Spleen (tissue), 11 donors: Measurements from ENCODE around the gene SMPDL3B. TPM values are rescaled to one million over a fixed set of nuclear protein-coding genes. Genes with fewer than 3 reads are reported as not detected.
"Not testable (repeated sequence)": the region's sequence is repeated elsewhere in the genome, so short reads cannot be mapped to it uniquely, and the experiment has no call there.

ENCODE experiments used
- DNase-seq: peaks from one replicate; pipeline ENCODE4 v3.0.0-alpha.2; 2020
- H3K27ac ChIP-seq, 8 donors: fragments of 200-600 bp; sonication (generic) in 7 of 8; 1 replicate in 4 of 8; 2 replicates in 4 of 8; pipeline versions ENCODE4 v1.5.0 to v1.8.0; 2016 to 2021; ENCODE audit warnings: inconsistent platforms in 4 of 8, mild to moderate bottlenecking in 4 of 8, moderate library complexity in 1 of 8
- H3K27me3 ChIP-seq, 7 donors: fragments of 200-600 bp; sonication (generic) in 6 of 7; replicated peaks in 1 of 7; 1 replicate in 4 of 7; 2 replicates in 3 of 7; pipeline versions ENCODE4 v1.5.0 to v1.8.0; 2016 to 2021; ENCODE audit warnings: inconsistent platforms in 3 of 7, mild to moderate bottlenecking in 1 of 7
- H3K36me3 ChIP-seq, 6 donors: fragments of 200-600 bp; sonication (generic) in 5 of 6; 1 replicate in 4 of 6; 2 replicates in 2 of 6; pipeline versions ENCODE4 v1.5.0 to v1.8.0; 2016 to 2021; ENCODE audit warnings: inconsistent platforms in 2 of 6
- H3K4me1 ChIP-seq, 6 donors: fragments of 200-600 bp; sonication (generic) in 5 of 6; 1 replicate in 3 of 6; 2 replicates in 3 of 6; pipeline versions ENCODE4 v1.5.0 to v1.8.0; 2016 to 2021; ENCODE audit warnings: inconsistent platforms in 3 of 6
- H3K4me3 ChIP-seq, 8 donors: fragments of 200-600 bp; sonication (generic) in 7 of 8; 1 replicate in 4 of 8; 2 replicates in 4 of 8; pipeline versions ENCODE4 v1.5.0 to v1.8.0; 2016 to 2021; ENCODE audit warnings: inconsistent platforms in 4 of 8, mild to moderate bottlenecking in 4 of 8, moderate library complexity in 2 of 8
- H3K9me3 ChIP-seq, 8 donors: fragments of 200-600 bp; sonication (generic) in 7 of 8; 1 replicate in 4 of 8; 2 replicates in 4 of 8; pipeline versions ENCODE4 v1.5.0 to v1.8.0; 2016 to 2021; ENCODE audit warnings: inconsistent platforms in 4 of 8
- CTCF ChIP-seq, 11 experiments: fragments of 200-600 bp in 7 of 11; fragments of 450-650 bp in 4 of 11; sonication (generic) in 4 of 11; IDR thresholded peaks in 8 of 11; conservative IDR thresholded peaks in 3 of 11; 1 replicate in 7 of 11; 2 replicates in 4 of 11; pipeline versions ENCODE4 v1.4.0 to v1.8.0; 2016 to 2021; ENCODE audit warnings: antibody characterized with exemption in 11 of 11, inconsistent platforms in 4 of 11, mild to moderate bottlenecking in 1 of 11
- POLR2A ChIP-seq, 3 donors: fragments of 450-650 bp; IDR thresholded peaks; one replicate each; pipeline ENCODE4 v1.5.1; 2017; ENCODE audit warnings: antibody characterized with exemption in 3 of 3, mild to moderate bottlenecking in 1 of 3
- POLR2AphosphoS5 ChIP-seq, 3 donors: sonication (generic); formaldehyde crosslinking; IDR thresholded peaks; one replicate each; pipeline ENCODE4 v1.5.1; 2017; ENCODE audit warnings: antibody characterized with exemption in 3 of 3
- WGBS, 5 donors: extraction: QIAGEN DNeasy Blood & Tissue Kit in 3 of 5; methylation state at CpG; one replicate each; pipeline versions ENCODE4 v1.1.5 to v1.1.7; 2013 to 2018; 5-methylcytosine and 5-hydroxymethylcytosine counted together
- intact Hi-C: fragments of 100-400 bp; cut with DNase I; formaldehyde crosslinking; loops from one replicate; pipeline ENCODE4 v1.15.0; 2023; ENCODE audit warnings: low total_unique reads
- polyA plus RNA-seq, 3 donors: library from polyadenylated mRNA; stranded (reverse); fragments of 200-250 nt; gene quantifications; one replicate each; pipeline ENCODE4 v1.2.1, GENCODE V29; 2013
- total RNA-seq, 7 donors: library from RNA; depleted of rRNA in 3 of 7; stranded (reverse); fragments of >200 nt in 3 of 7; fragmentation: NEBNext Ultra II Directional in 4 of 7; extraction: Animal tissue kit (Norgen Biotek cat#: 25700) in 4 of 7; gene quantifications; one replicate each; pipeline versions ENCODE4 v1.1.0 to v1.2.1, GENCODE V29; 2016 to 2021
- donor health status: healthy with polysubstance abuse.
- donor health status: DM: no; HTN: no; CAD: no; lungs with moderate emphysema.
- donor health status: DM: no; HTN: no; CAD: no.
- donor health status: Bipolar disorder and iron deficiency.
- donor health status: healthy.
- donor health status: DM: no; HTN: no; CAD: no.
- donor health status: DM: yes; HTN: yes; CAD: no.

The SMPDL3B gene
- total and polyA plus RNA-seq, 10 donors = 0.13 to 2.5 (median 1.3) TPM; not detected in 1

DNA sequence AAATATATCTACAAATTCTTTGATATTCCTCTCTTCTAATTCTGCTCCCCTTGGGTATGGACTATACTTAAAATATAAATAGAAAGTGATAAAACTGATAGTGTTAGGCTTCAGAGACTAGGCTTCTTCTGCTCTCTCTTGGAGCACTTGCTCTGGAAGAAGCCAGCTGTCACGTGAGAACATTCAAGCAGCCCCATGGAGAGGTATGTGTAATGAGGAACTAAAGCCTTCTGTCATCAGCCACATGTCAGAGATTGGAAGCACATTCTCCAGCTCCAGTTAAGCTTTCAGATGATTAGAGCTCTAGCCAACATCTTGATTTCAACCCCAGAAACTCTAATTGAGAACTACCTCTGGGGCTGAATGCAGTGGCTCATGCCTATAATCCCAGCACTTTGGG is 59.3 kb downstream of the SMPDL3B start:
- no peak for TF ChIP-seq POLR2A (IDR thresholded peaks at IDR 0.05)
- TF ChIP-seq CTCF (IDR thresholded peaks at IDR 0.05 in 8 of 11, conservative IDR thresholded peaks at IDR 0.05 in 3 of 11) = no peak
- TF ChIP-seq POLR2AphosphoS5 (IDR thresholded peaks at IDR 0.05) = no peak
- Histone ChIP-seq H3K36me3 (peaks cover 1 to 99% (median 66%) of the 10 kb centered on the region in 6 donors), H3K27me3 (no peaks in the 10 kb centered on the region), H3K9me3 (no peaks in the 10 kb centered on the region), H3K4me3 (no peak overlapping the region), H3K4me1 (peaks cover 10 to 36% (median 26%) of the 10 kb centered on the region in 6 donors), H3K27ac (peak overlapping the region in 5 of 8 donors; percentile 45 to 76 (median 69))
- intact Hi-C loops = no loop called here
- WGBS, 5 donors = 42 to 58% (median 48%) methylated on average over 1 of the region's 1 CpG
- no peak for DNase-seq

DNA sequence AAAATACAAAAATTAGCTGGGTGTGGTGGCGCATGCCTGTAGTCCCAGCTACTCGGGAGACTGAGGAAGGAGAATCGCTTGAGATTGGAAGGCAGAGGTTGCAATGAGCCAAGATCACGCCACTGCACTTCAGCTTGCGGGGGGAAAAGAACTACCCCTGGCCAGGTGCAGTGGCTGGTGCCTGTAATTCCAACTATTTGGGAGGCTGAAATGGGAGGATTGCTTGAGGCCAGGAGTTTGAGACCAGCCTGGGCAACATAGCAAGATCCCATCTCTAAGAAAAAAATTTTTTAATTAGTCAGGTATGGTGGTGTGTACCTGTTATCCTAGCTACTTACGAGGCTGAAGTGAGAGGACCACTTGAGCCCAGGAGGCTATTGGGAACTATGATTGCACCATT is 59.7 kb downstream of the SMPDL3B start:
- H3K27me3 ChIP-seq, H3K9me3 ChIP-seq, DNase-seq, H3K4me3 ChIP-seq, intact Hi-C loops: not testable (repeated sequence)
- Histone ChIP-seq H3K27ac (peak overlapping the region in 3 of 8 donors; percentile 64 to 76 (median 73)), H3K4me1 (peaks cover 10 to 36% (median 26%) of the 10 kb centered on the region in 6 donors), H3K36me3 (peaks cover 0 to 99% (median 66%) of the 10 kb centered on the region in 6 donors)
- 92 to 95% (median 95%) methylated on average over 6 of the region's 6 CpGs for WGBS, 5 donors

DNA sequence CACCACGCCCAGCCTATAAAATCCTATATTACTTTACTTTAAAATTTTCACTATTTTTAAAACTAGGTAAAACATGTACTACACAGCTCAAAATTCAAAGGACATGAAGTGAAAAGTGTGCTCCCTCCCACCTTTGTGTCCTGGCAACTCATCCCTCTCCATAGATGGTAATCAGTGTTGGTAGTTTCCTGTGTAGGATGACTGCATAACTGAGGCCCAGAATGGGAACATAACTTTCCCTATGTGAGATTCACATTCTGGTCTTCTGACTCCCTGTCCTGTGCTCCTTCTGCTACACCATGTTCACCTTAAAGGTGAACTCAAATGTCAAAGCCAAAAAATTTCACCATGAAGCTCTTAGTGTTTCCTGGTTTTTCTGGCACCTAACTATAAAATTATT is 64.3 kb downstream of the SMPDL3B start:
- Histone ChIP-seq H3K4me3 (no peak overlapping the region), H3K27me3 (no peaks in the 10 kb centered on the region), H3K36me3 (peaks cover 0 to 100% (median 77%) of the 10 kb centered on the region in 6 donors), H3K4me1 (peaks cover 0 to 8% (median 1%) of the 10 kb centered on the region in 6 donors), H3K27ac (no peak overlapping the region), H3K9me3 (no peaks in the 10 kb centered on the region)
- no peak for DNase-seq
- WGBS, 5 donors = 93 to 100% (median 98%) methylated on average over 1 of the region's 1 CpG
- no peak for TF ChIP-seq CTCF (IDR thresholded peaks at IDR 0.05 in 8 of 11, conservative IDR thresholded peaks at IDR 0.05 in 3 of 11)
- intact Hi-C loops = no loop called here

DNA sequence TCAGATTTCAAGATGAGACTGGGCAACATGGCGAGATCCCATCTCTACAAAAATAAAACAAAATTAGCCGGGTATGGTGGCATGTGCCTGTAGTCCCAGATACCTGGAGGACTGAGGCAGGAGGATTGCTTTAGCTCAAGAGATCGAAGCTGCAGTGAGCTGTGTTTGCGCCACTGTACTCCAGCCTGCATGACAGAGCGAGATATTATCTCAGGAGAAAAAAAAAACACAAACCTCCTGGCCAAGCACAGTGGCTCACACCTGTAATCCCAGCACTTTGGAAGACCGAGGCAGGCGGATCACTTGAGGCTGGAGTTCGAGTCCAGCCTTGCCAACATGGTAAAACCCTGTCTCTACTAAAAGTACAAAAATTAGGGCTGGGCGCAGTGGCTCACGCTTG is 67.8 kb downstream of the SMPDL3B start:
- Histone ChIP-seq H3K9me3 (no peaks in the 10 kb centered on the region), H3K27ac (no peak overlapping the region), H3K27me3 (no peaks in the 10 kb centered on the region), H3K4me3 (no peak overlapping the region), H3K36me3 (peaks cover 0 to 98% (median 62%) of the 10 kb centered on the region in 6 donors), H3K4me1 (no peaks in the 10 kb centered on the region)
- DNase-seq = no peak
- 93 to 98% (median 98%) methylated on average over 10 of the region's 10 CpGs for WGBS, 5 donors
- intact Hi-C loops = no loop called here
- no peak for TF ChIP-seq CTCF (IDR thresholded peaks at IDR 0.05 in 8 of 11, conservative IDR thresholded peaks at IDR 0.05 in 3 of 11)
- no peak for TF ChIP-seq POLR2A (IDR thresholded peaks at IDR 0.05)
- TF ChIP-seq POLR2AphosphoS5 (IDR thresholded peaks at IDR 0.05) = no peak

- H3K9me3 ChIP-seq, H3K27ac ChIP-seq, H3K27me3 ChIP-seq, H3K4me1 ChIP-seq, H3K4me3 ChIP-seq, intact Hi-C loops, DNase-seq: not testable (repeated sequence)
- peaks cover 0 to 98% (median 57%) of the 10 kb centered on the region in 6 donors for H3K36me3 ChIP-seq
- 94 to 99% (median 96%) methylated on average over 6 to 8 of the region's 8 CpGs for WGBS, 5 donors
These were observed 68.3 kb downstream of the SMPDL3B start for GRCh38 chr1:28003117-28003516.

Other genes starting within 250 kb of the SMPDL3B start
- gene FAM76A, start 209.0 kb upstream of the SMPDL3B start, total RNA-seq = 10 to 100 TPM; 10.1 to 18.2 (median 15.5) TPM
- 1 to 10 TPM; 4.0 to 5.4 (median 4.1) TPM for gene FAM76A, start 209.0 kb upstream of the SMPDL3B start, polyA plus RNA-seq
- 10 to 100 TPM; 45.4 to 88.1 (median 54.0) TPM for gene STX12, start 161.8 kb upstream of the SMPDL3B start, total RNA-seq
- gene STX12, start 161.8 kb upstream of the SMPDL3B start, polyA plus RNA-seq = 10 to 100 TPM; 17.7 to 33.2 (median 20.2) TPM
- 10 to 100 TPM; 24.7 to 39.1 (median 30.1) TPM for gene PPP1R8, start 104.2 kb upstream of the SMPDL3B start, total RNA-seq
- gene PPP1R8, start 104.2 kb upstream of the SMPDL3B start, polyA plus RNA-seq = 10 to 100 TPM; 22.5 to 33.8 (median 29.1) TPM
- gene THEMIS2, start 62.5 kb upstream of the SMPDL3B start, total RNA-seq = 100 to 1,000 TPM; 166 to 433 (median 273) TPM
- 100 to 1,000 TPM in 1 of 3 donors, 10 to 100 TPM in 2; 82.4 to 122 (median 88.8) TPM for gene THEMIS2, start 62.5 kb upstream of the SMPDL3B start, polyA plus RNA-seq
- 10 to 100 TPM; 32.2 to 49.1 (median 38.1) TPM for gene RPA2, start 20.4 kb upstream of the SMPDL3B start, total RNA-seq
- gene RPA2, start 20.4 kb upstream of the SMPDL3B start, polyA plus RNA-seq = 10 to 100 TPM; 47.5 to 61.8 (median 60.9) TPM
- gene XKR8, start 25.0 kb downstream of the SMPDL3B start, total RNA-seq = 10 to 100 TPM in 4 of 7 donors, 1 to 10 TPM in 3; 7.9 to 17.4 (median 10.6) TPM
- 1 to 10 TPM; 4.2 to 6.8 (median 5.2) TPM for gene XKR8, start 25.0 kb downstream of the SMPDL3B start, polyA plus RNA-seq
- 10 to 100 TPM; 16.5 to 26.4 (median 21.8) TPM for gene EYA3, start 153.6 kb downstream of the SMPDL3B start, total RNA-seq
- gene EYA3, start 153.6 kb downstream of the SMPDL3B start, polyA plus RNA-seq = 1 to 10 TPM; 3.5 to 5.4 (median 3.6) TPM
- gene PTAFR, start 241.7 kb downstream of the SMPDL3B start, total RNA-seq = 10 to 100 TPM; 13.8 to 32.2 (median 28.2) TPM
- gene PTAFR, start 241.7 kb downstream of the SMPDL3B start, polyA plus RNA-seq = 1 to 10 TPM; 5.0 to 7.5 (median 5.7) TPM